Measurements from ENCODE around the gene LHX4.

DNA sequence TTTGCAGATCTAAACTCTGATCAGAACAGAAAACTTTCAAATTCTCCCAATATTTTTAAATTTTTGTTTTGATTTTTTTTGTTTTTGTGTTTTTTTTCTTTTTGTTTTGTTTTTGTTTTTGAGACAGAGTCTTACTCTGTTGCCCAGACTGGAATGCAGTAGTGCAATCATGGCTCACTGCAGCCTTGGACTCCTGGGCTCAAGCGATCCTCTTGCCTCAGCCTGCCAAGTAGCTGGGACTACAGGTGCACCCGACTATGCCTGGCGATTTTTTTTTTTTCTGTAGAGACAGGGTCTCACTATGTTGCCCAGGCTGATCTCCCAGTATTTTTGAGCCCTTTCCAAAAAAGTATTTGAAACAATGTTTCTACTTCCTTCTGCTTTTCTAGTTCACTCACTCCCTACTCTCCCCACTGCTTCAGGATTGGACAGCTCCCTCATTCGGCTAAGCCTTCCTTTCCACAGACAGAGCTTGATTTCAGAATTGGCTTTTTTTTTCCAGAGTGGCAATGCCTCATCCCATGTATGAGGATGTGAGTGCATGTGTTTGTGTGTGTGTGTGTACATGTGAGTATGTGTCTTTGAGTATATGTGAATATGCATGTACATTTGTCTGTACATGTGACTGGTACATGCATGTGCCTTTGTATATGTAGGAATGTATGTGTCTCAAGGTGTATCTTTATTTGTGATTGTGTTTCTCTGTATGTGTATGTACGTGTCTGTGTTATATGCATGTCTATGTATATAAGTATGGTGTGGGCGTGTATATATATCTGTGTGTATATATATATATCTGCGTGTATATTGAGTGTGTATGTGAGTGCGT, 11.9 kb downstream of the LHX4 start:
- TF ChIP-seq, protein P1, sequence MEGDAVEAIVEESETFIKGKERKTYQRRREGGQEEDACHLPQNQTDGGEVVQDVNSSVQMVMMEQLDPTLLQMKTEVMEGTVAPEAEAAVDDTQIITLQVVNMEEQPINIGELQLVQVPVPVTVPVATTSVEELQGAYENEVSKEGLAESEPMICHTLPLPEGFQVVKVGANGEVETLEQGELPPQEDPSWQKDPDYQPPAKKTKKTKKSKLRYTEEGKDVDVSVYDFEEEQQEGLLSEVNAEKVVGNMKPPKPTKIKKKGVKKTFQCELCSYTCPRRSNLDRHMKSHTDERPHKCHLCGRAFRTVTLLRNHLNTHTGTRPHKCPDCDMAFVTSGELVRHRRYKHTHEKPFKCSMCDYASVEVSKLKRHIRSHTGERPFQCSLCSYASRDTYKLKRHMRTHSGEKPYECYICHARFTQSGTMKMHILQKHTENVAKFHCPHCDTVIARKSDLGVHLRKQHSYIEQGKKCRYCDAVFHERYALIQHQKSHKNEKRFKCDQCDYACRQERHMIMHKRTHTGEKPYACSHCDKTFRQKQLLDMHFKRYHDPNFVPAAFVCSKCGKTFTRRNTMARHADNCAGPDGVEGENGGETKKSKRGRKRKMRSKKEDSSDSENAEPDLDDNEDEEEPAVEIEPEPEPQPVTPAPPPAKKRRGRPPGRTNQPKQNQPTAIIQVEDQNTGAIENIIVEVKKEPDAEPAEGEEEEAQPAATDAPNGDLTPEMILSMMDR (IDR thresholded peaks at IDR 0.05) = no peak
- TF ChIP-seq ZFX (IDR thresholded peaks at IDR 0.05; ENCODE audit: borderline replicate concordance) = no peak
